IPS-15b (cell line): ENCODE data around the gene IGSF9B.

Source experiments
- H3K27me3 ChIP-seq: one replicate; pipeline ENCODE4 v1.6.1; 2013; ENCODE audit warnings: low read length; ENCODE audit not compliant: control insufficient read depth, insufficient read depth
- H3K36me3 ChIP-seq: one replicate; pipeline ENCODE4 v1.6.1; 2013; ENCODE audit warnings: low read length; ENCODE audit not compliant: control insufficient read depth, insufficient read depth
- H3K4me1 ChIP-seq: one replicate; pipeline ENCODE4 v1.6.1; 2013; ENCODE audit warnings: mild to moderate bottlenecking, low read length; ENCODE audit not compliant: control insufficient read depth, insufficient read depth
- H3K4me3 ChIP-seq: one replicate; pipeline ENCODE4 v1.5.1; 2013; ENCODE audit warnings: low read depth, low read length
- H3K9ac ChIP-seq: one replicate; pipeline ENCODE4 v1.6.1; 2013; ENCODE audit warnings: low read depth, mild to moderate bottlenecking, low read length
- H3K9me3 ChIP-seq: one replicate; pipeline ENCODE4 v1.6.1; 2013; ENCODE audit warnings: mild to moderate bottlenecking, low read length; ENCODE audit not compliant: control insufficient read depth, insufficient read depth

IGSF9B gene

DNA sequence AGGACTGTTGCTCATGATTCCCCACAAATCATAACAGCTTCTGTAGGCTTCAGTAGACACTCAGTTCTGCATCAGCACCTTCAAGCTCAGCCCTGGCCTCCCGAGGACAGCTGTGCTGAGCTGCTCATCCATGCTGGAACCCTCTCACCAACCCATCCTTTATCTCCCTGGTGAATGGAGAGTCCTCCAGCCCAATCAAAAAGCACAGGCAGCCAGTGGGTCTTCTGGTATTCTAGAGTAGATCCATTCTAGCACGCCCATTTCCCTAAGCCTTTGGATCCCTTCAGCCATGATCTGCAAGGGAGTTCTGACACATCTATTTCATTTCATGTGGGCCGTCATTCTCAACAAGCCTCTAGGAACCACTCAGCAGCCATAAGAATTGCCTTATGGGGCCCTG, 66.9 kb downstream of the IGSF9B start:
- H3K4me1 ChIP-seq = peaks cover 2% of the 10 kb centered on the region
- no peaks in the 10 kb centered on the region for H3K9me3 ChIP-seq
- no peak overlapping the region for H3K9ac ChIP-seq
- no peaks in the 10 kb centered on the region for H3K27me3 ChIP-seq
- no peak overlapping the region for H3K4me3 ChIP-seq
- H3K36me3 ChIP-seq = no peaks in the 10 kb centered on the region

GRCh38 chr11:133889188-133889587, 67.6 kb downstream of the IGSF9B start:
- Histone ChIP-seq H3K4me1 (no peaks in the 10 kb centered on the region), H3K9me3 (no peaks in the 10 kb centered on the region)

GRCh38 chr11:133887692-133888332, 69.0 kb downstream of the IGSF9B start:
- Histone ChIP-seq H3K9ac (no peak overlapping the region), H3K9me3 (no peaks in the 10 kb centered on the region), H3K27me3 (no peaks in the 10 kb centered on the region), H3K36me3 (no peaks in the 10 kb centered on the region), H3K4me1 (no peaks in the 10 kb centered on the region), H3K4me3 (no peak overlapping the region)

More at GRCh38 chr11:133889188-133889587, 67.6 kb downstream of the IGSF9B start:
- Histone ChIP-seq H3K36me3 (no peaks in the 10 kb centered on the region), H3K4me3 (no peak overlapping the region), H3K9ac (no peak overlapping the region), H3K27me3 (no peaks in the 10 kb centered on the region)

DNA sequence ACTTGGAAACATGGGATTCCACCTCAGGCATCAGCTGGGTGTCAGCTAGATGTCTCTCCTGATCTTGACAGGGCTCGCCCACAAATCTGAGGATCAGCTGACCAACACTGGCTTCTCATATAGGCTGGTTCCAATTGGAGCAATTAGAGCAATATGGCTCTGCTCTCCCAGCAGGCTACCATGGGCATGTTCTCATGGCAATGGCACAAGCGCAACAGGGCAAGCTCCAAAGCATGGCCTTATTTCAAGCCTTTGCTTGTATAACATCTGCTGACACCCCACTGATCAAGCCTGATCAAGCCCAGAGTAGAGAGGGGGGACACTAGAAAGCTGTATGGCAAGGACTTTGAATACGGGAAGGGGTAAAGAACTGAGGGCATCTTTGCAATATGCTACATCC, 70.7 kb downstream of the IGSF9B start:
- Histone ChIP-seq H3K4me1 (no peaks in the 10 kb centered on the region), H3K4me3 (no peak overlapping the region), H3K36me3 (no peaks in the 10 kb centered on the region), H3K9me3 (no peaks in the 10 kb centered on the region), H3K9ac (no peak overlapping the region), H3K27me3 (no peaks in the 10 kb centered on the region)

GRCh38 chr11:133872160-133872559, 84.6 kb downstream of the IGSF9B start:
- H3K9ac ChIP-seq = no peak overlapping the region
- H3K4me3 ChIP-seq = no peak overlapping the region
- no peaks in the 10 kb centered on the region for H3K4me1 ChIP-seq
- H3K27me3 ChIP-seq = no peaks in the 10 kb centered on the region
- H3K9me3 ChIP-seq = no peaks in the 10 kb centered on the region
- H3K36me3 ChIP-seq = no peaks in the 10 kb centered on the region

DNA sequence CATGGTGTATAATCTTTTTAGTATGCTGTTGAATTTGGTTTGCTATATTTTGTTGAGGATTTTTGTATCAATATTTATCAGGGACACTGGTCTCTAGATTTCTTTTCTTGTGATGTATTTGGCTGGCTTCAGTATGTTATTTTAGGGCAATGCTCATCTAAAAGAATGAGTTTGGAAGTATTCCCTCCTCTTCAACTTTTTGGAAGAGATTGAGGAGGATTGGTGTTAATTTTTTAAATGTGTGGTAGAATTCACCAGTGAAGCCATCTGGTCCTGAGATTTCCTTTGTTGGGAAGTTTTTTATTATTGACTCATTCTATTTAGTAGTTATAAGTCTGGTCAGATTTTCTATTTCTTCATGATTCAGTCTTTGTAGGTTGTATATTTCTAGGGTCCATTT, 89.3 kb downstream of the IGSF9B start:
- no peaks in the 10 kb centered on the region for H3K27me3 ChIP-seq
- H3K4me3 ChIP-seq = no peak overlapping the region
- H3K9ac ChIP-seq = no peak overlapping the region
- H3K9me3 ChIP-seq = no peaks in the 10 kb centered on the region
- no peaks in the 10 kb centered on the region for H3K4me1 ChIP-seq
- no peaks in the 10 kb centered on the region for H3K36me3 ChIP-seq

DNA sequence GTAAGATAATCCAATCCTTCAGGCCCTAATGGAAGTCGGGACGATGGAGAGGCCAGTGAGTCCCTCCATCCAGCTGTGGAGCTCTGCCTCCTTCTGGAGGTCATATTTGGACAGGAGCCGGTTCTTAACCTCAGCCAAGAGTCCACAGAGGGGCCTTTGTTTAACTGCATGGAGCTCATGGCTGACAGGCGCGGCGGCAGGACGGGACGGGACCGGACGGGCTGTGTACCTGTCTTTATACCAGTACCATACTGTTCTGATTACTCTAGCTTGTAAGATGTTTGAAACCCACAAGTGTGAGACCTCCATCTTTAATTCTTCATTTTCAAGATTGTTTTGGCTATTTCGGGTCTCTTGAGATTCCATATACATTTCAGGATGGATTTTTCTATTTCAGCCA, 91.3 kb downstream of the IGSF9B start:
- Histone ChIP-seq H3K4me3 (no peak overlapping the region), H3K4me1 (no peaks in the 10 kb centered on the region), H3K9me3 (no peaks in the 10 kb centered on the region), H3K9ac (no peak overlapping the region), H3K36me3 (no peaks in the 10 kb centered on the region), H3K27me3 (no peaks in the 10 kb centered on the region)

- H3K9ac ChIP-seq = no peak overlapping the region
These were observed 92.0 kb downstream of the IGSF9B start for GRCh38 chr11:133864756-133865155.

GRCh38 chr11:133860151-133860550, 96.6 kb downstream of the IGSF9B start:
- Histone ChIP-seq H3K36me3 (no peaks in the 10 kb centered on the region), H3K4me1 (peaks cover 2% of the 10 kb centered on the region), H3K27me3 (no peaks in the 10 kb centered on the region), H3K4me3 (no peak overlapping the region), H3K9ac (no peak overlapping the region), H3K9me3 (no peaks in the 10 kb centered on the region)

More at GRCh38 chr11:133864756-133865155, 92.0 kb downstream of the IGSF9B start:
- H3K9me3 ChIP-seq = no peaks in the 10 kb centered on the region
- no peaks in the 10 kb centered on the region for H3K27me3 ChIP-seq
- H3K4me1 ChIP-seq = no peaks in the 10 kb centered on the region
- H3K36me3 ChIP-seq = no peaks in the 10 kb centered on the region
- H3K4me3 ChIP-seq = no peak overlapping the region
